Uterus (tissue), 4 donors: ENCODE data around the gene ERC2. TPM values are rescaled to one million over a fixed set of nuclear protein-coding genes. Genes with fewer than 3 reads are reported as not detected.

Experiments
- DNase-seq, 2 donors: peaks; one replicate each; pipeline ENCODE4 v3.0.0-alpha.2; 2019 to 2020
- H3K27ac ChIP-seq, 2 donors: fragments of 200-600 bp; sonication (generic); 1 replicate in 1 of 2; 2 replicates in 1 of 2; pipeline ENCODE4 v1.5.1; 2016 to 2018
- H3K27me3 ChIP-seq, 2 donors: fragments of 200-600 bp; sonication (generic); one replicate each; pipeline ENCODE4 v1.5.1; 2018 to 2019; ENCODE audit warnings: control low read depth in 1 of 2
- H3K36me3 ChIP-seq, 2 donors: fragments of 200-600 bp; sonication (generic); one replicate each; pipeline ENCODE4 v1.5.1; 2019; ENCODE audit warnings: control low read depth in 1 of 2
- H3K4me1 ChIP-seq, 2 donors: fragments of 200-600 bp; sonication (generic); one replicate each; pipeline ENCODE4 v1.5.1; 2018 to 2019; ENCODE audit warnings: control low read depth in 1 of 2
- H3K4me3 ChIP-seq, 2 donors: fragments of 200-600 bp; sonication (generic); 1 replicate in 1 of 2; 2 replicates in 1 of 2; pipeline ENCODE4 v1.5.1; 2018 to 2019; ENCODE audit warnings: mild to moderate bottlenecking in 1 of 2
- H3K9me3 ChIP-seq, 2 donors: fragments of 200-600 bp; sonication (generic); one replicate each; pipeline ENCODE4 v1.5.1; 2019; ENCODE audit warnings: control low read depth in 1 of 2
- CTCF ChIP-seq, 4 experiments: fragments of 200-600 bp in 2 of 4; fragments of 450-650 bp in 2 of 4; sonication (generic) in 2 of 4; IDR thresholded peaks; one replicate each; pipeline ENCODE4 v1.5.1; 2016 to 2019; ENCODE audit warnings: antibody characterized with exemption in 4 of 4, mild to moderate bottlenecking in 2 of 4, moderate library complexity in 1 of 4
- POLR2A ChIP-seq, 2 donors: fragments of 450-650 bp; IDR thresholded peaks; one replicate each; pipeline ENCODE4 v1.6.1; 2016; ENCODE audit warnings: antibody characterized with exemption in 2 of 2, mild to moderate bottlenecking in 1 of 2, moderate library complexity in 1 of 2
- intact Hi-C: fragments of 100-400 bp; cut with DNase I; formaldehyde crosslinking; loops from one replicate; pipeline ENCODE4 v1.15.1; 2023; ENCODE audit warnings: low total_unique reads
- total RNA-seq, 4 donors: library from RNA; depleted of rRNA in 3 of 4; stranded (reverse); fragments of >200 nt in 3 of 4; gene quantifications; one replicate each; pipeline versions ENCODE4 v1.1.0 to v1.2.4, GENCODE V29; 2014 to 2023
- donor health status: DM: yes; HTN: yes; CAD: no.

Gene ERC2
- total RNA-seq, 4 donors from 2014 or later: 1.7 to 5.5 TPM; not detected in 2

- no peak for DNase-seq
- H3K9me3 ChIP-seq: no peaks in the 10 kb centered on the region
- intact Hi-C loops: no loop called here
Measured at GRCh38 chr3:55718521-55718921, 749.7 kb downstream of the ERC2 start.

GRCh38 chr3:55718074-55718473, 750.2 kb downstream of the ERC2 start:
- TF ChIP-seq CTCF (IDR thresholded peaks at IDR 0.05) (no peak), POLR2A (IDR thresholded peaks at IDR 0.05) (no peak)
- H3K36me3 ChIP-seq: no peaks in the 10 kb centered on the region
- intact Hi-C loops: no loop called here

More at GRCh38 chr3:55718521-55718921, 749.7 kb downstream of the ERC2 start:
- H3K36me3 ChIP-seq: no peaks in the 10 kb centered on the region
- H3K4me1 ChIP-seq: peaks cover 0 to 8% of the 10 kb centered on the region in 2 donors
- TF ChIP-seq CTCF (IDR thresholded peaks at IDR 0.05): no peak
- no peak for TF ChIP-seq POLR2A (IDR thresholded peaks at IDR 0.05)
- H3K27me3 ChIP-seq: no peaks in the 10 kb centered on the region
- no peak overlapping the region for H3K4me3 ChIP-seq
- peak overlapping the region in 1 of 2 donors; percentile 62 for H3K27ac ChIP-seq

GRCh38 chr3:55717481-55717880, 750.8 kb downstream of the ERC2 start:
- intact Hi-C loops: no loop called here
- H3K27ac ChIP-seq: peak overlapping the region in 1 of 2 donors; percentile 62
- no peaks in the 10 kb centered on the region for H3K36me3 ChIP-seq
- DNase-seq: no peak
- no peaks in the 10 kb centered on the region for H3K27me3 ChIP-seq
- peaks cover 0 to 8% of the 10 kb centered on the region in 2 donors for H3K4me1 ChIP-seq
- no peak overlapping the region for H3K4me3 ChIP-seq
- no peaks in the 10 kb centered on the region for H3K9me3 ChIP-seq
- TF ChIP-seq POLR2A (IDR thresholded peaks at IDR 0.05) (no peak), CTCF (IDR thresholded peaks at IDR 0.05) (no peak)

More at GRCh38 chr3:55718074-55718473, 750.2 kb downstream of the ERC2 start:
- no peak overlapping the region for H3K4me3 ChIP-seq
- no peaks in the 10 kb centered on the region for H3K9me3 ChIP-seq
- DNase-seq: no peak
- no peaks in the 10 kb centered on the region for H3K27me3 ChIP-seq
- peaks cover 0 to 8% of the 10 kb centered on the region in 2 donors for H3K4me1 ChIP-seq
- H3K27ac ChIP-seq: peak overlapping the region in 1 of 2 donors; percentile 62

- Histone ChIP-seq H3K27me3 (no peaks in the 10 kb centered on the region), H3K36me3 (no peaks in the 10 kb centered on the region), H3K4me1 (peaks cover 0 to 8% of the 10 kb centered on the region in 2 donors), H3K27ac (peak overlapping the region in 1 of 2 donors; percentile 62), H3K9me3 (no peaks in the 10 kb centered on the region), H3K4me3 (no peak overlapping the region)
- intact Hi-C loops: no loop called here
- TF ChIP-seq POLR2A (IDR thresholded peaks at IDR 0.05): no peak
- no peak for TF ChIP-seq CTCF (IDR thresholded peaks at IDR 0.05)
- DNase-seq: no peak
Measured at GRCh38 chr3:55716611-55717225, 751.5 kb downstream of the ERC2 start.

GRCh38 chr3:55716044-55716443, 752.2 kb downstream of the ERC2 start:
- intact Hi-C loops: no loop called here
- Histone ChIP-seq H3K4me3 (no peak overlapping the region), H3K27me3 (no peaks in the 10 kb centered on the region), H3K36me3 (no peaks in the 10 kb centered on the region), H3K27ac (no peak overlapping the region), H3K9me3 (no peaks in the 10 kb centered on the region), H3K4me1 (peaks cover 0 to 8% of the 10 kb centered on the region in 2 donors)
- TF ChIP-seq POLR2A (IDR thresholded peaks at IDR 0.05) (no peak), CTCF (IDR thresholded peaks at IDR 0.05) (no peak)
- DNase-seq: no peak
